ENCODE results near the gene CKMT2. TPM values are rescaled to one million over a fixed set of nuclear protein-coding genes. Genes with fewer than 3 reads are reported as not detected.

The CKMT2 gene
- total RNA-seq, 1 experiment from 2014 or later, result 1.8 TPM

- Mint-ChIP-seq H3K27ac (no peak overlapping the region), H3K27me3 (ENCODE audit: low read depth) (no peaks in the 10 kb centered on the region), H3K36me3 (peaks cover 13% of the 10 kb centered on the region), H3K9me3 (no peaks in the 10 kb centered on the region), H3K4me1 (no peaks in the 10 kb centered on the region), H3K4me3 (no peak overlapping the region)
- no peak for ATAC-seq
- TF ChIP-seq TCF7 (CRISPR knock-in tag; IDR thresholded peaks at IDR 0.05; ENCODE audit: low read depth) (no peak), NR2C2 (CRISPR knock-in tag; IDR thresholded peaks at IDR 0.05) (no peak), ZNF396 (CRISPR knock-in tag; IDR thresholded peaks at IDR 0.05; ENCODE audit: borderline replicate concordance) (no peak), HMGA2 (CRISPR knock-in tag; IDR thresholded peaks at IDR 0.05) (no peak), TP53 (CRISPR knock-in tag; IDR thresholded peaks at IDR 0.05) (no peak), ERG (CRISPR knock-in tag; IDR thresholded peaks at IDR 0.05) (no peak), JAZF1 (CRISPR knock-in tag; IDR thresholded peaks at IDR 0.05) (no peak), FOXP4 (CRISPR knock-in tag; IDR thresholded peaks at IDR 0.05) (no peak)
- DNase-seq (ENCODE audit: low spot score), result no peak
- ChIA-PET POLR2A (no interaction called here), CTCF (interaction anchor here (1.4 kb wide), 1 partner anchor 9 kb away, joined by 5 read pairs; no protein-coding TSS in a partner anchor)
These were observed 75.7 kb downstream of the CKMT2 start for GRCh38 chr5:81308836-81309235.

- ATAC-seq, result no peak
- Mint-ChIP-seq H3K27ac (no peak overlapping the region), H3K36me3 (peaks cover 10% of the 10 kb centered on the region; the same call in 1 of the 2 replicates), H3K27me3 (ENCODE audit: low read depth) (no peaks in the 10 kb centered on the region), H3K9me3 (no peaks in the 10 kb centered on the region), H3K4me3 (no peak overlapping the region), H3K4me1 (peaks cover 3% of the 10 kb centered on the region; the same call in 1 of the 2 replicates)
- DNase-seq (ENCODE audit: low spot score), result no peak
- CTCF ChIA-PET, result no interaction called here
- POLR2A ChIA-PET, result no interaction called here
- TF ChIP-seq PRDM15 (CRISPR knock-in tag; IDR thresholded peaks at IDR 0.05), result no peak
- TF ChIP-seq ZNF532 (CRISPR knock-in tag; IDR thresholded peaks at IDR 0.05; ENCODE audit: borderline replicate concordance), result no peak
- TF ChIP-seq ZNF281 (CRISPR knock-in tag; IDR thresholded peaks at IDR 0.05), result no peak
- no peak for TF ChIP-seq ZNF219 (CRISPR knock-in tag; IDR thresholded peaks at IDR 0.05; ENCODE audit: borderline replicate concordance)
- no peak for TF ChIP-seq ZNF512 (CRISPR knock-in tag; IDR thresholded peaks at IDR 0.05; ENCODE audit: borderline replicate concordance)
- TF ChIP-seq TCF7 (CRISPR knock-in tag; IDR thresholded peaks at IDR 0.05; ENCODE audit: low read depth), result no peak
- no peak for TF ChIP-seq ATF2 (CRISPR knock-in tag; IDR thresholded peaks at IDR 0.05; ENCODE audit: borderline replicate concordance, low read depth)
- TF ChIP-seq E2F5 (CRISPR knock-in tag; IDR thresholded peaks at IDR 0.05), result no peak
These were observed 77.4 kb downstream of the CKMT2 start for GRCh38 chr5:81310402-81311063.

Measured in WTC11 (cell line).